HG03565 (cell line): ENCODE measurements around the gene ALDH3A2.
"Not testable (repeated sequence)": the region's sequence is repeated elsewhere in the genome, so short reads cannot be mapped to it uniquely, and the experiment has no call there.

ENCODE experiments used
- ATAC-seq: cut with Tn5 transposase; IDR thresholded peaks from one replicate; pipeline ENCODE4 v1.9.1; 2021; ENCODE audit warnings: mild to moderate bottlenecking, moderate library complexity; ENCODE audit not compliant: unreplicated experiment

Gene ALDH3A2

GRCh38 chr17:19677736-19678379 is 29.3 kb downstream of the ALDH3A2 start:
- ATAC-seq, result no peak

- ATAC-seq, result no peak
Observed at GRCh38 chr17:19678581-19679453, 30.3 kb downstream of the ALDH3A2 start.

GRCh38 chr17:19683117-19683516 is 34.6 kb downstream of the ALDH3A2 start:
- no peak for ATAC-seq

GRCh38 chr17:19684909-19685580 is 36.5 kb downstream of the ALDH3A2 start:
- ATAC-seq, result not testable (repeated sequence)

- no peak for ATAC-seq
Observed at GRCh38 chr17:19686400-19687090, 38.0 kb downstream of the ALDH3A2 start.

GRCh38 chr17:19702217-19702641 is 53.7 kb downstream of the ALDH3A2 start:
- no peak for ATAC-seq

GRCh38 chr17:19703106-19703827 is 54.7 kb downstream of the ALDH3A2 start:
- no peak for ATAC-seq

- no peak for ATAC-seq
Observed at GRCh38 chr17:19703828-19704613, 55.5 kb downstream of the ALDH3A2 start.

GRCh38 chr17:19705201-19705600 is 56.6 kb downstream of the ALDH3A2 start:
- ATAC-seq, result no peak

GRCh38 chr17:19705771-19706770 is 57.5 kb downstream of the ALDH3A2 start:
- no peak for ATAC-seq

GRCh38 chr17:19706791-19707727 is 58.5 kb downstream of the ALDH3A2 start:
- ATAC-seq, result no peak

GRCh38 chr17:19707728-19708221 is 59.2 kb downstream of the ALDH3A2 start:
- no peak for ATAC-seq

GRCh38 chr17:19708431-19709175 is 60.1 kb downstream of the ALDH3A2 start:
- no peak for ATAC-seq

- ATAC-seq, result no peak
Observed at GRCh38 chr17:19709841-19710240, 61.3 kb downstream of the ALDH3A2 start.

- ATAC-seq, result no peak
Observed at GRCh38 chr17:19712436-19713004, 64.0 kb downstream of the ALDH3A2 start.

GRCh38 chr17:19713462-19713861 is 64.9 kb downstream of the ALDH3A2 start:
- ATAC-seq, result no peak
